GM19193 (cell line): ENCODE results near the gene BARX1.

ENCODE experiments used
- POLR2A ChIP-seq: IDR thresholded peaks from 4 replicates; pipeline ENCODE4 v1.6.1; 2011; ENCODE audit not compliant: insufficient read depth, insufficient read length; ENCODE audit errors: extremely low read depth

The BARX1 gene

GRCh38 chr9:93949073-93949693, 6.0 kb downstream of the BARX1 start:
- TF ChIP-seq POLR2A: no peak

GRCh38 chr9:93948441-93949072, 6.6 kb downstream of the BARX1 start:
- TF ChIP-seq POLR2A: no peak

DNA sequence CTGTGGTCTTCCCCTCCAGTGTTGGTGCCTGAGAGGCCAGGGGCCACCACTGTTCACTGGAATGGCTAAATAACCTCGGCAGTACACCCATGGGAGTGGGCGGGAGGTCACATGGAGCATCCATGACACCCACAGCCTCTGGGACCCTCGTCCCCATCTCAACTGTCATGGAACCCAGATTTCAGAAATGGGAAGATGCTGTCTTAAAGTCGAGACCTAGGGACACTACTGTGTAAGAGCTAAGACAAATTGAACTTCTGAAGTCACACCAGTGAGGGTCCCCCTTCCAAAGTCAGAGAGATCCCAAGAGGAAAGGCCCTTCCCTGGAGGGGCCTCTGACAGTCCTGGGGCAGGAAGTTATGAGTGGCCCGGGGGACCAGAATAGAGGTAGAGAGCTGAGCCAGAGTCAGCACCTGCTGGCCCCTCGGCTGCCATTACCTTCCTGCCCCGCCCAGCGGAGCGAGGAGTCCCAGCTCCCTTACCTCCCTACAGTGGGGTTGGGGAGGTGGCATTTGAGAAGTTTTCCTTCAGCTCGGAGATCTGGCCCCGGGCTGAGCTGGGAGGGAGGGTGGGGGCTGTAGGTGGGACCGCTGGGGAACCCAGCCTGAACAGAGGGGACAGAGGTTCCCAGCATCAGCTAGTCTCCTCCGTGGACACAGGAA, 7.6 kb downstream of the BARX1 start:
- no peak for TF ChIP-seq POLR2A

DNA sequence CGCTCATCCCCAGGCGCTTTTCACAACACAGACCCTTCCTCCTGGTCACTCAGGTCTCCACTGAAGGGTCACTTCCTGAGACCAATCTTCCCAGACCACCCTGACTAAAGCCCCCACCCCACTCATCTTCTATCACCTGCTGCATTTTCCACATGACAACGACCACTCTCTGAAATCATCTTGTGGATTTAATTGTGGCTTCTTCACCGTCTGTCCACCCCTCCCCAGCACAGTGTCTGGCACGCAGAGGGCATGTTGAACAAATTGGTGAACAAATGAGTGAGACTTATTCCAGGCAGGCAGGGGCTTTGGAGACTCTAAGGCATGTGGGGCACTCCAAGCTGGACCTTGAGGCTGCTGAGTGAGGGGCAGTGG, 8.8 kb downstream of the BARX1 start:
- TF ChIP-seq POLR2A: no peak

GRCh38 chr9:93945400-93946337, 9.5 kb downstream of the BARX1 start:
- TF ChIP-seq POLR2A: no peak

DNA sequence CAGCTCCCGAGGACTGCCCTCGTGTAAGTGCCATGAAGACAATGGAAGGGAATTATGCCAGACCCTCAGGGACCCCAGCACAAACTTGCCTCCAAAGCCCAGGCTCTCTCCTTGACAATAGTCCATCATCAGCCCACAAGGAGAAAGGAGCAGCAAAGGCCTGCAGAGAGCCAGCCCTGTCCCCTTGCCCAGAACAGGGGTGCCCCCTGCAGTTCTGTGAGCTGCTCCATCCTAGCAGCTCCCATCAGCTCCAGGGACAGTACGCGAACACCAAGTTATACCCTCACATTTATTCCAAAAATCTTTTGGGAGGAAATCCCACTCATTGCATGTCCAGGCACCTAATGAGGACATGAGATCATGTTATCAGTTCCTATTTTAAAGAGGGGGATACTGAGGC, 11.1 kb downstream of the BARX1 start:
- TF ChIP-seq POLR2A: no peak

- no peak for TF ChIP-seq POLR2A
These were observed 13.0 kb downstream of the BARX1 start for GRCh38 chr9:93942161-93942560.

DNA sequence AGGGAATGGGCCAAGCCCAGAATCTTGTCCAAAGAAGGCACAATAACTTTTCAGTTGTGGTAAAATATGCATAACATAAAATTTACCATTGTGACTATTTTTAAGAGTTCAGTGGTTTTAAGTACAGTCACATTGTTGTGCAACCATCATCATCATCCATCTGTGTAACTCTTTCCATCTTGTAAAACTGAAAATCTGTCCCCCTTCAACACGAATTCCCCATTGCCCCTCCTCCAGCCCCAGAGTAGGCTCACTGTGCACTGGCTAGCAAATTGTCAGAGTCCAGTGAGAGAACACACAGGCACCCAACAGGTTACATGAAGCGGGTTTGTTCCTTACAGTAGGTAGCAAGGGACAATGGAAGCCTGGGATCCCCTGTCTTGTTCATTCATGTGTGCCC, 13.7 kb downstream of the BARX1 start:
- no peak for TF ChIP-seq POLR2A

GRCh38 chr9:93940951-93941350, 14.2 kb downstream of the BARX1 start:
- TF ChIP-seq POLR2A: no peak

DNA sequence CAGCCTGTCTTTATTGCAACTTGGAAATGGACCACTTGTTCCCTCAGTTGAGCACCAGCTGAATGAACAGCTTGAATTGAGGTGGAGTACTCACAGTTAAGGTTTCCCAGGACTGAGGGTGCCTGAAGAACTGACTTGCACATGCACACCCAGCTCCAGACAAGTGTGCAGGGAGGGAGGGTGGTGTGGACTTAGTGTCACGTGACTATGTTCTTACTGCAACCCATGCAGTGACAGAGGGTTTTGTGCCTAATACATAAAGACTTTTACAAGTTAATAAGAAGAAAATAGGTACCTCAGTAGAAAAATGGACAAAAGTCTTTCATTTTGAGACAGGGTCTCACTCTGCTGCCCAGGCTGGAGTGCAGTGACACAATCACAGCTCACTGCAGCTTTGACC, 18.0 kb downstream of the BARX1 start:
- TF ChIP-seq POLR2A: no peak

DNA sequence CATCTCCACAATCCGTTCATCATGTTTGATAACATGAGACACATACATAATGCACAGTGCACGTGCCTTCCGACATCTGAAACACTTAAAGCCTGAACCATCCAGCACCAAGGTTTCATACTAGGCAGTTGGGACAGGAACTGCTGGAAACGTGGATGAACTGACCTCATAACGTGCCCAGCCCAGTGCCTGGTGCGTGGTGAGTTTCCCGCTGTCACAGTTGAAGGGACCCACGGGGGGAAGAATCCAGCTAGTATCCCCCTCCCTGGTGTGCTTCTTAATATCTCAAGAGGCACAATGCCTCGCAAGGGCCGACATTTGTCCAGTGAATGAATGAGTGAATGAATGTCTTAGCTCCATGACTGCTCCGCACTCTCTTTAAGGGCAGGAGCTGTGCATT, 23.2 kb downstream of the BARX1 start:
- TF ChIP-seq POLR2A: no peak

DNA sequence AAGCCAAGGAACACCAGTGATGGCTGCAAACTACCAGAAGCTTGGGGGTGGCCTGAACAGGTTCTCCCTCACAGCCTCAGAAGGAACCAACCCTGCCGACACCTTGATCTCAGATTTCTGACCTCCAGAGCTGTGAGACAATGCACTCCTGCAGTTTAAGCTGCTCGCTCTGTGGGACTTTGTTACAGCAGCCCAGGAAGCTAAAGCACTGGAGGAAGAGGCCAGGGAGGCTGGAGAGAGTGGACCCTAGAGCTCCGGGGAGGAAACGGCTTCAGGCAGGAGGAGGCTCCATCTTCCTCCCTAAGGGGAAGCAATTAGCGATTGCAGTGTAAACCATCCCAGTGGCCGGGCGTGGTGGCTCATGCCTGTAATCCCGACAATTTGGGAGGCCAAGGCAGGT, 25.1 kb downstream of the BARX1 start:
- TF ChIP-seq POLR2A: no peak

DNA sequence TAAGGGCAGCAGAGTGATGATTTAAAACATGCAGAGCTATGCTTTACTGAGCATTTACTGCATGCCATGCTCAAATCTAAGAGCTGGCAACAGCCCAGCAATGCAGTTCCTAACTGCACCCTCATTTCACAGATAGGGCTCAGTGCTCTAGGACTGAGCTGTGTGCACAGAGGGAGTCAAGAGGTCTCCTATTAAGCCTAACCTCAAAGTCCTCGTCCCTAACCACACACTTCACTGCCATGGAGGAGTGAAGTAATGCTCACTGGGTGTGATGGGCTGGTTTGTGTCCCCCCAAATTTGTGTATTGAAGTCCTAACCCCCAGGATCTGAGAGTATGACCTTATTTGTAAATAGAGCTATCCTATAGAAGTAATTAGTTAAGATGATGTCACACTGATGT, 25.9 kb downstream of the BARX1 start:
- TF ChIP-seq POLR2A: no peak

GRCh38 chr9:93922535-93922934, 32.6 kb downstream of the BARX1 start:
- no peak for TF ChIP-seq POLR2A

GRCh38 chr9:93920131-93920800, 34.9 kb downstream of the BARX1 start:
- no peak for TF ChIP-seq POLR2A
